Measurements from ENCODE around the gene ATXN7L2.

Gene ATXN7L2

DNA sequence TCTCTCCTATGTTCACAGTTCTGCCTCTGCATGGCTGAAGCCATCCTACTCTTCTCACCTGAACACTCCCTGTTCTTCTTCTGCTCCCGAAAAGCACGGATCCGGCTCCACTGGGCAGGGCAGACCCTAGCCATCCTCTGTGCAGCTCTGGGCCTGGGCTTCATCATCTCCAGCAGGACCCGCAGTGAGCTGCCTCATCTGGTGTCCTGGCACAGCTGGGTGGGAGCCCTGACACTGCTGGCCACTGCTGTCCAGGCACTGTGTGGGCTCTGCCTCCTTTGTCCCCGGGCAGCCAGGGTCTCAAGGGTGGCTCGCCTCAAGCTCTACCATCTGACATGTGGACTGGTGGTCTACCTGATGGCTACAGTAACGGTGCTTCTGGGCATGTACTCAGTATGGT is 12.0 kb downstream of the ATXN7L2 start:
- in situ Hi-C loops (cut with MboI; ENCODE audit: low sequenced_read_pairs, unreplicated experiment), result loop anchor here (5.0 kb wide), 1 partner anchor 37 kb away; no protein-coding TSS in a partner anchor
- DNase-seq (ENCODE audit: low spot score), result no peak
- TF ChIP-seq CTCF (IDR thresholded peaks at IDR 0.05; ENCODE audit: borderline replicate concordance, control extremely low read depth, extremely low read depth, insufficient read depth, missing control alignments), result no peak

DNA sequence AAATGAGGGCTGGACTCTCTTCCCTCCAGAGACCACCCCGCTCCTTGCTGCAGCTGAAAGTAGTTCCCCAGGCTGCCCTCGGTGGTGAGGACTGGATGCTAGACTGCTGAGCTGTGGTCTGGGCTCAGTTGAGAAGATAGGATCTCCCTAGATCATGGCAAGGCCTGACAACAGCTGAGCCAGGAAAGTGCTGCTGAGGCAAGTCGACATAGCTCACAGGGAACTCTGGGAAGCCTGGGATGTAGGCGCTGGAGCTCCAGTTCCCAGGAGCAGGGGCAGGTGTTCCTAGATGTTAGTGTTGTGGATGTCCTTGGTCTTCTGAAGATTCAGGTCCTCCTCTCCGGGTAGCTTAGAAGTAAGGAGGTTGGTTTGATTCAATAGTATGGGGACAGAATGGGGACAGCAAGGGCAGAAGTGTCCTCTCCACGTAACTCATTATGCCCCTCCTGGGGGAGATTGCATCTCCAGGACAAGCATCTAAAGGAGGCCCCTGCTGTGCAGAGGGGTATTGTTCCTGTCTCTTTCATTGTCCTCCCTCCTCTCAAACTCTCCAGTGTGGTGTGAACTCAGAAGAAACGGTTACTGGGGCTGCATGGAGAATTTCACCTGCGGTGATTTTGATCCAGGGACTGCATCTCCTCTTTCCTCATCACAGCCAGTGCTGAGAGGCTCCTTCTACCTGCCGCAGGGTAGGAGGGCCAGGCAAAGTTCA is 13.9 kb downstream of the ATXN7L2 start:
- DNase-seq (ENCODE audit: low spot score), result no peak
- no peak for TF ChIP-seq CTCF (IDR thresholded peaks at IDR 0.05; ENCODE audit: borderline replicate concordance, control extremely low read depth, extremely low read depth, insufficient read depth, missing control alignments)
- in situ Hi-C loops (cut with MboI; ENCODE audit: low sequenced_read_pairs, unreplicated experiment), result loop anchor here (5.0 kb wide), 1 partner anchor 35 kb away; no protein-coding TSS in a partner anchor

DNA sequence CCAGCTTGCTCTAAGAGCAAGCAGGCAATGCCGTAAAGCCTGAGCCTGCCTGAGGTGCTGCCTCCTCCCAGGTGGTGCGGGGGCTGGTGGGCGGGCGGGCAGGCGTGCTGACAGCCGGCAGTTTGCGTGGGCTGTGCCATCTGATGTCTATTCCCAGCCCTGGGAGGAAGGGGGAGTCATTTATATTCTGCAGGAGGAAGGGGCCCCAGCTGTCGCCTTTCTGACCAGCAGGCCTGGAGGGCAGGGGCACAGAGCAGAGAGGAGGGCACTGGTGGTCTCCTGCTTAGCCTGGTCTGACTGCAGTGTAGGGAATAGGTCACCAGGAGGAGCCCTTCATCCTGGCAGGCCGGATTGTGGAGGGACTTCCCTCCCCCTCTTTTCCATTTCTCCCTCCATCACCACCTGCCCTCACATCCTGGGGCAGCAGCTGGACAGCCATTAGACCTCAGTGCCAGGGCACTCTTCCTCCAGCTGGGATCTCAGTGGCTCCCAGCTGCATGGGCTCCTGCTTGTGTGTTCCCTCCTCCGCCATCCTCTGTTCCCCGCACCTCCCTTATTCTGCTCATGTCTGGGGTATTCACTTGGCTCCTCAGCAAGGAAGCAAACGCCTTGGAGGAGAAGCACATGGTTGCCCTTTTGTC is 14.6 kb downstream of the ATXN7L2 start:
- TF ChIP-seq CTCF (IDR thresholded peaks at IDR 0.05; ENCODE audit: borderline replicate concordance, control extremely low read depth, extremely low read depth, insufficient read depth, missing control alignments), result no peak
- in situ Hi-C loops (cut with MboI; ENCODE audit: low sequenced_read_pairs, unreplicated experiment), result loop anchor here (5.0 kb wide), 1 partner anchor 34 kb away; no protein-coding TSS in a partner anchor
- no peak for DNase-seq (ENCODE audit: low spot score)

DNA sequence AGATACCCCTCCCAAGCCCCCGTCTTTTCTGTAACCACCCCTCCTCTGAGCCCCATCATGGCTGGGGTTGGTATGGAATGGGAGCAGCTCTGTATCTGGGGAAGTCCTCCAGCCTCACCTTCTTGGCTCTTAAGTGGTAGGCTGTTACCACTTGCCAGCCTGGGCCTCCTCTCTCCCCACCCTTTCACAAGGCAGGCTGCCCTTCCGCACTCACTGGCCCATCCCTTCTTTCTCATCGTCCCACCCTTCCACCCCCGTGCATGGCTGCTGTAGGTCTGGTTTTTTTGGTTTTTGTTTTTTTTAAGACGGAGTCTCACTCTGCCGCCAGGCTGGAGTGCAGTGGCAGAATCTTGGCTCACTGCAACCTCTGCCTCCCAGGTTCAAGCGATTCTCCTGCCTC is 15.4 kb downstream of the ATXN7L2 start:
- no peak for TF ChIP-seq CTCF (IDR thresholded peaks at IDR 0.05; ENCODE audit: borderline replicate concordance, control extremely low read depth, extremely low read depth, insufficient read depth, missing control alignments)
- DNase-seq (ENCODE audit: low spot score), result no peak
- in situ Hi-C loops (cut with MboI; ENCODE audit: low sequenced_read_pairs, unreplicated experiment), result loop anchor here (5.0 kb wide), 1 partner anchor 33 kb away; no protein-coding TSS in a partner anchor

- DNase-seq (ENCODE audit: low spot score), result no peak
- peak; percentile 28 for TF ChIP-seq CTCF (IDR thresholded peaks at IDR 0.05; ENCODE audit: borderline replicate concordance, control extremely low read depth, extremely low read depth, insufficient read depth, missing control alignments)
- in situ Hi-C loops (cut with MboI; ENCODE audit: low sequenced_read_pairs, unreplicated experiment), result loop anchor here (5.0 kb wide), 1 partner anchor 32 kb away; no protein-coding TSS in a partner anchor
Observed at GRCh38 chr1:109499661-109500536, 16.2 kb downstream of the ATXN7L2 start.

DNA sequence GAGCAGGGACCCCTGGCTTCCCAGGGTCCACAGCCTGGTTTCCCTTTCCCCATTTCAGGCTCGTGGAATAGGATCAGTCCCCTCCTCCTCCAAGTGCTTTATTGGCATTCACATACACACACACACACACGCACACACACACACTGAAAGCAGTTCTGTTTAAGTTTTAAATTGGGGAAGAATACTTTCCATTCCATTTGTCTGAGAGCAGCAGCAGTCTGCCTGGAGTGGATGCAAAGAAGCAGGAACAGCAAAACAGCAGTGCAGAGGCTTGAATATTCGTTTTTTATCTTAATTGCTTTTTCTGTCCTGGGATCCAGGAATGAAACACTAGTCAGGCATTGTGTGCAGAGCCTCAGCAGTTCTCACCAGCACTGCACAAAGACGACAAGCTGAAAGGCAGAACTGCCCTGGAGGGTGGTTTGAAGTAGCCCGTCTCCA is 17.3 kb downstream of the ATXN7L2 start:
- in situ Hi-C loops (cut with MboI; ENCODE audit: low sequenced_read_pairs, unreplicated experiment), result no loop called here
- DNase-seq (ENCODE audit: low spot score), result no peak
- TF ChIP-seq CTCF (IDR thresholded peaks at IDR 0.05; ENCODE audit: borderline replicate concordance, control extremely low read depth, extremely low read depth, insufficient read depth, missing control alignments), result no peak
